Lower leg skin (tissue), 3 donors: Measurements from ENCODE around the gene MVK.

ENCODE experiments used
- CTCF ChIP-seq, 3 donors: fragments of 450-650 bp; IDR thresholded peaks; one replicate each; pipeline ENCODE4 v1.5.1; 2016; ENCODE audit warnings: antibody characterized with exemption in 3 of 3, mild to moderate bottlenecking in 3 of 3, moderate library complexity in 2 of 3
- POLR2A ChIP-seq, 2 donors: fragments of 450-650 bp; IDR thresholded peaks; one replicate each; pipeline ENCODE4 v1.6.1; 2016 to 2017; ENCODE audit warnings: antibody characterized with exemption in 2 of 2, mild to moderate bottlenecking in 1 of 2, moderate library complexity in 1 of 2

- TF ChIP-seq CTCF (IDR thresholded peaks at IDR 0.05) = no peak
- TF ChIP-seq POLR2A (IDR thresholded peaks at IDR 0.05) = no peak
These were observed 18.8 kb upstream of the MVK start for GRCh38 chr12:109554761-109555160.
